Left ventricle myocardium inferior (tissue), 1 donor: ENCODE data around the gene TMEM63B. TPM values are rescaled to one million over a fixed set of nuclear protein-coding genes. Genes with fewer than 3 reads are reported as not detected.

Experiments
- DNase-seq: peaks from one replicate; pipeline ENCODE4 v3.0.0-alpha.2; 2020
- H3K27ac ChIP-seq: fragments of 200-600 bp; replicated peaks from 2 replicates; pipeline ENCODE4 v1.8.0; 2021
- H3K27me3 ChIP-seq: fragments of 200-600 bp; 2 replicates; pipeline ENCODE4 v1.8.0; 2021; ENCODE audit warnings: low read depth
- H3K36me3 ChIP-seq: fragments of 200-600 bp; 2 replicates; pipeline ENCODE4 v1.8.0; 2021
- H3K4me1 ChIP-seq: fragments of 200-600 bp; 2 replicates; pipeline ENCODE4 v1.8.0; 2021
- H3K4me3 ChIP-seq: fragments of 200-600 bp; 2 replicates; pipeline ENCODE4 v1.8.0; 2021; ENCODE audit warnings: mild to moderate bottlenecking, moderate library complexity
- H3K9me3 ChIP-seq: fragments of 200-600 bp; replicated peaks from 2 replicates; pipeline ENCODE4 v1.8.0; 2021
- intact Hi-C: fragments of 100-400 bp; cut with micrococcal nuclease; formaldehyde crosslinking; loops from one replicate; pipeline ENCODE4 v1.11.0; 2022
- total RNA-seq: library from RNA; stranded (reverse); fragmentation: NEBNext Ultra II Directional; extraction: Animal tissue kit (Norgen Biotek cat#: 25700); gene quantifications from one replicate; pipeline ENCODE4 v1.2.1, GENCODE V29; 2021
- TF ChIP-seq, protein P1 (sequence below): fragments of 200-600 bp; IDR thresholded peaks from 2 replicates; pipeline ENCODE4 v1.8.0; 2021; ENCODE audit warnings: antibody characterized with exemption, mild to moderate bottlenecking, borderline replicate concordance
- donor health status: DM: no; HTN: yes; CAD: no; lungs with severe emphysema.

TMEM63B gene
- total RNA-seq, 1 donor from 2014 or later = 37.2 TPM

GRCh38 chr6:44201200-44201599 lies 73.8 kb downstream of the TMEM63B start:
- Histone ChIP-seq H3K27ac (peak overlapping the region; percentile 77), H3K27me3 (no peaks in the 10 kb centered on the region), H3K9me3 (no peaks in the 10 kb centered on the region), H3K36me3 (no peaks in the 10 kb centered on the region), H3K4me1 (peaks cover 33% of the 10 kb centered on the region), H3K4me3 (no peak overlapping the region)
- intact Hi-C loops = no loop called here
- no peak for DNase-seq
- TF ChIP-seq, protein P1, sequence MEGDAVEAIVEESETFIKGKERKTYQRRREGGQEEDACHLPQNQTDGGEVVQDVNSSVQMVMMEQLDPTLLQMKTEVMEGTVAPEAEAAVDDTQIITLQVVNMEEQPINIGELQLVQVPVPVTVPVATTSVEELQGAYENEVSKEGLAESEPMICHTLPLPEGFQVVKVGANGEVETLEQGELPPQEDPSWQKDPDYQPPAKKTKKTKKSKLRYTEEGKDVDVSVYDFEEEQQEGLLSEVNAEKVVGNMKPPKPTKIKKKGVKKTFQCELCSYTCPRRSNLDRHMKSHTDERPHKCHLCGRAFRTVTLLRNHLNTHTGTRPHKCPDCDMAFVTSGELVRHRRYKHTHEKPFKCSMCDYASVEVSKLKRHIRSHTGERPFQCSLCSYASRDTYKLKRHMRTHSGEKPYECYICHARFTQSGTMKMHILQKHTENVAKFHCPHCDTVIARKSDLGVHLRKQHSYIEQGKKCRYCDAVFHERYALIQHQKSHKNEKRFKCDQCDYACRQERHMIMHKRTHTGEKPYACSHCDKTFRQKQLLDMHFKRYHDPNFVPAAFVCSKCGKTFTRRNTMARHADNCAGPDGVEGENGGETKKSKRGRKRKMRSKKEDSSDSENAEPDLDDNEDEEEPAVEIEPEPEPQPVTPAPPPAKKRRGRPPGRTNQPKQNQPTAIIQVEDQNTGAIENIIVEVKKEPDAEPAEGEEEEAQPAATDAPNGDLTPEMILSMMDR = no peak

GRCh38 chr6:44201638-44202303 lies 74.4 kb downstream of the TMEM63B start:
- no peaks in the 10 kb centered on the region for H3K36me3 ChIP-seq

DNA sequence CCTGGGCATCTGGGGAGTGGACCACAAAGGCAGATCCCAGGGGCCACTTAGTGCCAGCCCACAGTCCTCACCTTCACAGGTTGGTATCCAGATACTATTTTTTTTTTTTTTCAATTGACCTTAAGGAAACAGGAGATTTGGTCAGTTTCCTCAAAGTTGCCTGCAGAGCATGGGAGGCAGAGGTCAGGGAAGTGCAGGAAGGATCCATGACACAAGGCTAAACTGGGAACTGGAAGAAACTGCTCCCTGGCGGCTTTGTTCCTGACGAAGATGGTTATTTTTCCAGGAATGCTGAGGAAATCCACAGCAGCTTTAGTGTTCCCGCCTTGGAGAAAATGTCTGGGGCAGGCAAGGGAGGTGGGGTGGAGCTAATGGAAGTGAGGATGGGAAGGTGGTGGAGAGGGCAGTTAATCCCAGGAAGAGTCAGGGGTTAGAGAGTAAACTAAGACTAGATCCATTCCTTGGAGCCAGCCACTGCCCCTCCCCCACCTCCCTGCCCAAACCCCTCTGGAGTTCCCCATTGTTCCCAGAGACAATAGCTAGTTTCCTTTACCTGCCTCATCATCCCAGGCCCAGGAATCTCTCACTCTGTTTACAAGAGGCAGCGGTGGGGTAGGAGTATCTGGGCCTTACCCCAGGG lies 75.1 kb downstream of the TMEM63B start:
- no peak for DNase-seq
- H3K9me3 ChIP-seq = no peaks in the 10 kb centered on the region
- TF ChIP-seq, protein P1 = no peak
- no peak overlapping the region for H3K4me3 ChIP-seq
- H3K36me3 ChIP-seq = no peaks in the 10 kb centered on the region
- intact Hi-C loops = no loop called here
- peaks cover 33% of the 10 kb centered on the region for H3K4me1 ChIP-seq
- no peaks in the 10 kb centered on the region for H3K27me3 ChIP-seq
- peak overlapping the region; percentile 77 for H3K27ac ChIP-seq

More at GRCh38 chr6:44201638-44202303, 74.4 kb downstream of the TMEM63B start:
- peaks cover 33% of the 10 kb centered on the region for H3K4me1 ChIP-seq
- intact Hi-C loops = no loop called here
- H3K27me3 ChIP-seq = no peaks in the 10 kb centered on the region
- peak overlapping the region; percentile 77 for H3K27ac ChIP-seq
- H3K9me3 ChIP-seq = no peaks in the 10 kb centered on the region
- TF ChIP-seq, protein P1 = no peak
- no peak for DNase-seq
- H3K4me3 ChIP-seq = no peak overlapping the region

- H3K4me1 ChIP-seq = peaks cover 33% of the 10 kb centered on the region
- TF ChIP-seq, protein P1 = no peak
- H3K27me3 ChIP-seq = no peaks in the 10 kb centered on the region
Observed at GRCh38 chr6:44202972-44203750, 75.8 kb downstream of the TMEM63B start.

DNA sequence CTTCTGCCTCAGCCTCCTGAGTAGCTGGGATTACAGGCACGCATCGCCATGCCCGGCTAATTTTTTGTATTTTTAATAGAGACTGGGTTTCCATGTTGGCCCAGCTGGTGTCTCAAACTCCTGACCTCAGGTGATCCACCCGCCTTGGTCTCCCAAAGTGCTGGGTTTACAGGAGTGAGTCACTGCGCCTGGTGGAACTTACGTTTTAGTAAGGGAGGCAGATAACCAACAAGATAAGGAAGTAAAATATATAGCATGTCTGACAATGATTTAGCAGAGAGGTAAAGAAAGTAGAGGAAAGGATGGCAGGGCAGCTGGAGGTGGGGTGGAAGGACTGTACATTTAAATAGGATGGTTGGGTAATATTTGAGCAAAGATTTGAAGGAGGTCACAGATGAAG lies 76.6 kb downstream of the TMEM63B start:
- intact Hi-C loops = no loop called here
- H3K27ac ChIP-seq = peak overlapping the region; percentile 77

More at GRCh38 chr6:44202972-44203750, 75.8 kb downstream of the TMEM63B start:
- Histone ChIP-seq H3K4me3 (no peak overlapping the region), H3K27ac (peak overlapping the region; percentile 77), H3K9me3 (no peaks in the 10 kb centered on the region), H3K36me3 (no peaks in the 10 kb centered on the region)
- no peak for DNase-seq
- intact Hi-C loops = no loop called here

More for the DNA sequence above, 76.6 kb downstream of the TMEM63B start:
- Histone ChIP-seq H3K9me3 (no peaks in the 10 kb centered on the region), H3K36me3 (no peaks in the 10 kb centered on the region), H3K4me1 (peaks cover 33% of the 10 kb centered on the region), H3K4me3 (no peak overlapping the region), H3K27me3 (no peaks in the 10 kb centered on the region)
- no peak for DNase-seq
- TF ChIP-seq, protein P1 = no peak
